Naive thymus-derived CD4-positive, alpha-beta T cell (primary cell): ENCODE results near the gene TFAP2E. TPM values are rescaled to one million over a fixed set of nuclear protein-coding genes. Genes with fewer than 3 reads are reported as not detected.

ENCODE experiments used
- ATAC-seq: fragments of 150-1000 bp; cut with Tn5 transposase; 2 replicates; pipeline ENCODE4 v1.10.0; 2021; ENCODE audit warnings: mild to moderate bottlenecking, moderate library complexity
- CTCF ChIA-PET: fragments of 350-600 bp; sonication (Branson Sonifier 250); formaldehyde crosslinking; loops from one replicate; lab custom pipeline; 2021; ENCODE audit warnings: antibody characterized with exemption; lab: Charles Lee
- POLR2A ChIA-PET: fragments of 350-600 bp; sonication (Branson Sonifier 250); formaldehyde crosslinking; loops from one replicate; lab custom pipeline; 2021; ENCODE audit warnings: antibody characterized with exemption, inconsistent platforms; lab: Charles Lee
- DNase-seq, 9 donors: peaks; one replicate each; pipeline versions ENCODE4 v3.0.0 to v3.0.0-alpha.2; 2020 to 2022; ENCODE audit warnings: mixed read lengths in 1 of 9
- H3K27ac ChIP-seq: one replicate; pipeline ENCODE4 v1.7.0; 2013; ENCODE audit warnings: mild to moderate bottlenecking, low read depth, low read length, moderate library complexity
- H3K27me3 ChIP-seq, 2 donors: one replicate each; pipeline ENCODE4 v1.7.0; 2013; ENCODE audit warnings: low read length in 2 of 2, mild to moderate bottlenecking in 2 of 2, moderate library complexity in 2 of 2; ENCODE audit not compliant: control insufficient read depth in 2 of 2, insufficient read depth in 2 of 2
- H3K36me3 ChIP-seq, 3 experiments: 1 replicate in 2 of 3; 2 replicates in 1 of 3; pipeline ENCODE4 v1.7.0; 2013; ENCODE audit warnings: low read length in 3 of 3, mild to moderate bottlenecking in 3 of 3, moderate library complexity in 1 of 3; ENCODE audit not compliant: insufficient read depth in 3 of 3, control insufficient read depth in 2 of 3
- H3K4me1 ChIP-seq, 2 donors: one replicate each; pipeline ENCODE4 v1.7.0; 2013; ENCODE audit warnings: low read length in 2 of 2, mild to moderate bottlenecking in 2 of 2, moderate library complexity in 1 of 2; ENCODE audit not compliant: control insufficient read depth in 2 of 2, insufficient read depth in 2 of 2
- H3K4me3 ChIP-seq: 2 replicates; pipeline ENCODE4 v1.7.0; 2013; ENCODE audit warnings: mild to moderate bottlenecking, low read length
- H3K9me3 ChIP-seq, 3 experiments: 1 replicate in 2 of 3; 2 replicates in 1 of 3; pipeline ENCODE4 v1.7.0; 2013; ENCODE audit warnings: low read length in 3 of 3; ENCODE audit not compliant: control insufficient read depth in 2 of 3
- H3K27ac Mint-ChIP-seq, 9 donors: one replicate each; pipeline ENCODE4 v1.8.0; 2020 to 2022; ENCODE audit warnings: mixed read lengths in 9 of 9, mild to moderate bottlenecking in 8 of 9, moderate library complexity in 5 of 9, inconsistent platforms in 2 of 9
- H3K27me3 Mint-ChIP-seq, 5 donors: one replicate each; pipeline ENCODE4 v1.8.0; 2021 to 2022; ENCODE audit warnings: mixed read lengths in 5 of 5, mild to moderate bottlenecking in 1 of 5
- H3K36me3 Mint-ChIP-seq, 5 donors: one replicate each; pipeline ENCODE4 v1.8.0; 2020 to 2022; ENCODE audit warnings: mixed read lengths in 5 of 5, mild to moderate bottlenecking in 3 of 5, inconsistent platforms in 1 of 5
- H3K4me1 Mint-ChIP-seq, 7 donors: one replicate each; pipeline ENCODE4 v1.8.0; 2020 to 2022; ENCODE audit warnings: mixed read lengths in 7 of 7, mild to moderate bottlenecking in 3 of 7, inconsistent platforms in 1 of 7
- H3K4me3 Mint-ChIP-seq, 10 donors: one replicate each; pipeline ENCODE4 v1.8.0; 2020 to 2022; ENCODE audit warnings: mild to moderate bottlenecking in 10 of 10, mixed read lengths in 10 of 10, moderate library complexity in 6 of 10, inconsistent platforms in 2 of 10
- H3K9me3 Mint-ChIP-seq, 11 donors: one replicate each; pipeline ENCODE4 v1.8.0; 2020 to 2022; ENCODE audit warnings: mixed read lengths in 11 of 11, mild to moderate bottlenecking in 4 of 11, inconsistent platforms in 1 of 11, moderate library complexity in 1 of 11
- intact Hi-C, 2 donors: fragments of 100-400 bp; cut with micrococcal nuclease; formaldehyde crosslinking; loops; one replicate each; pipeline ENCODE4 v1.15.1; 2023
- polyA plus RNA-seq, 2 donors: library from polyadenylated mRNA; unstranded; fragments of 300-500 nt; fragmentation: Illumina TruSeq; gene quantifications; one replicate each; pipeline ENCODE4 v1.2.3, GENCODE V29; 2021
- total RNA-seq, 6 experiments: library from RNA in 5 of 6; stranded (reverse) in 5 of 6; gene quantifications; 1 replicate in 5 of 6; 2 replicates in 1 of 6; pipeline ENCODE4 v1.2.3 and lab custom pipeline; 2021 to 2026

The TFAP2E gene
- total and polyA plus RNA-seq, 7 experiments from 2014 or later, result 0.13 to 4.2 (median 1.3) TPM

DNA sequence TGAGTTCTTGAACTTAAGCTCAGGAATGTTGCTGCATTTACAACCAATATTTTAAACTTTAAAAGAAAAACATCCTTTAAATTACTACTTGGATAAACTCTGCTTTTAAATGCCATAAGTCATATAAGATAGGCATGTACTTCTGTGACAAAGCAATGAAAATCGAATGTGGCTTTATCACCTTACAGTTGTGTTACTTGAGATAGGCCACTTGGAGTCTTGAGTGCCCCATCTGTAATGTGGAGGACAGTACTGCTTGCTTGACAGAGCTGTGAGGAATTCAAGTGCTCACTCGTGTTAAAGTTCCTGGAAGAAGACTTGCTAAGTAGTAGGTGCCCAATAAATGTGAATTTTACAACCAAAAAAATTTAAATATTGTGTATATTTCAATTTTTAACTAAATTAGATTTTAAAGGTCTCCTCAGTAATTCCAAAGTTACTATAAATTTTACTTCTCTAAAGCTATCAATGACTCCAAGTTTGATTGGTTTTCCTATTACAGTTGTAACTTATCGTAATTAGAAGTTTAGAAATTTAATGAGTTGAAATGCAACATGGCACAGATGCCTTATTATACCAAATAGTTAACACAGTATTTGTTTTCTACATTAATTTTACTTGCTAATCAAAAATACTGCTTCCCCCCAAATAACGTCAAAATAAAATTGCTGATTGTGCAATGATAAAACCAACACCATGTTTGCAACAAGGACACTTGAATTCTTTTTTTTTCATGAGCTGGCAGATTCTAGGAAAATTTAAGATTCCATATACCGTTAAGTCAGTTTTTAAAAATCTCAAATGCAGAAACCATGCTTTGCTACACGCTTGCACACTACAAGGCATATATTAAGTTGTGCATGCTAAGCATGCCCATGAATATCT is 46.4 kb downstream of the TFAP2E start:
- ChIA-PET CTCF (interaction anchor here (0.6 to 1.0 kb wide), 2 partner anchors 52 to 126 kb away, joined by 3 read pairs; no protein-coding TSS in a partner anchor), POLR2A (interaction anchor here (1.1 to 1.5 kb wide), 2 partner anchors 18 to 23 kb away, joined by 3 to 4 read pairs; no protein-coding TSS in a partner anchor)
- Mint-ChIP-seq H3K36me3 (peaks cover 0 to 29% (median 16%) of the 10 kb centered on the region in 5 donors), H3K27ac (no peak overlapping the region), H3K4me3 (no peak overlapping the region), H3K27me3 (no peaks in the 10 kb centered on the region), H3K4me1 (peaks cover 14 to 31% (median 21%) of the 10 kb centered on the region in 7 donors), H3K9me3 (no peaks in the 10 kb centered on the region)
- Histone ChIP-seq H3K9me3 (no peaks in the 10 kb centered on the region), H3K36me3 (peaks cover 0 to 23% (median 0%) of the 10 kb centered on the region in 3 experiments), H3K4me1 (no peaks in the 10 kb centered on the region), H3K27ac (no peak overlapping the region), H3K27me3 (no peaks in the 10 kb centered on the region), H3K4me3 (no peak overlapping the region)
- no peak for DNase-seq
- intact Hi-C loops, result no loop called here
- ATAC-seq, result no peak

DNA sequence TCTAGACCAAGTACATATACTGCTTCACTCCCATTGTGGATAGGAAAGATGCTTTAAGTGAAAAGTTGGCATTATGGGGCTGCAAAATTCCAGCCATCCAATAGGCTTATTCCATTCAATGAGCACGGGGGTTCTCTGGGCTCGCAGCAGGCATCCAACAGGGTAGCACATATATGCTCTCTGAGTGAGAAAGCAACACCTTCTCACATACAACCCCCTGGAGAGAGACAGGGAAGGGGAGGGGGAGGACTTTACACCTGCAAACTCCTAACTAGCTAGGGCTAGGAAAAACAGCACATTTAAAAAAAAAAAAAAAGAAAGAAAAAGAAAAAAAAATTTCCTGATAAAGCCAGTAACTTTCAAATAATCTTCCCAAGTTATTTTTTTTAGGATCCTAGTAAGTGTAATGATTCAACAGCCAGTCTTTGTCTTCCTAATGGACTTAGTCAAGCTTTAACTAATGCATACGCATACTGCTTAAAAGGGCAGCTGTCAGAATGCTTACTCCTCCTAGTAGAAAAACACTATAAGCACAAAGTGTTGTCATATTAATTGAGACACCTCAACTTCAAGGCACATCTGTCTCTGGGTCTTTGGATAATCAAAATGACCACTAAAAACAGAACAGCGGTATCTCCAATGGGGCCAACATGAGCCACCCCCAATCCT is 49.5 kb downstream of the TFAP2E start:
- no peak for DNase-seq
- H3K4me1 ChIP-seq, result no peaks in the 10 kb centered on the region
- no peaks in the 10 kb centered on the region for H3K9me3 Mint-ChIP-seq
- CTCF ChIA-PET, result interaction anchor here (0.7 kb wide), 1 partner anchor 170 kb away, joined by 3 read pairs; no protein-coding TSS in a partner anchor
- intact Hi-C loops, result no loop called here
- peaks cover 10 to 29% (median 21%) of the 10 kb centered on the region in 7 donors for H3K4me1 Mint-ChIP-seq
- no peaks in the 10 kb centered on the region for H3K9me3 ChIP-seq
- H3K4me3 Mint-ChIP-seq, result no peak overlapping the region
- no peaks in the 10 kb centered on the region for H3K27me3 Mint-ChIP-seq
- POLR2A ChIA-PET, result no interaction called here
- H3K4me3 ChIP-seq, result no peak overlapping the region
- H3K36me3 Mint-ChIP-seq, result peaks cover 0 to 26% (median 11%) of the 10 kb centered on the region in 5 donors
- H3K27ac ChIP-seq, result no peak overlapping the region
- no peak for ATAC-seq
- no peaks in the 10 kb centered on the region for H3K27me3 ChIP-seq
- no peak overlapping the region for H3K27ac Mint-ChIP-seq
- H3K36me3 ChIP-seq, result peaks cover 0 to 19% (median 0%) of the 10 kb centered on the region in 3 experiments

DNA sequence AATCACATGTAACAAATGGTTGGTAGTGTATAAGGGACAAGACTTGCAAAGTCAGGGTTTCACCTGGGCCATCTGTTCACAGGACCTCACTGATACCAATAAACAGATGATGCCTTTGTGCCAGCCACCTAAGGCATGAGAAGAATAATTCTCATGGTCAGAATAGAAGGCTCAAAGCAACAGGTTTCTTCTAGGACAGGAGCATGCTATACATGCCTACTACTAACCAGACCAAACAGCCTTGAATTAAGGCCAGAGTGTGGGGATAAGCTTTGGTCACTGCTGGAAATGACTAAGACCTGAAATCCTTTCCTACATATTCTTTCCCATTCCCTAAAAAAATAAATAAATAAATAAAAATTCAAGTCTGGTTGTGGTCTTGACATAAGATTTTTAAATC is 50.7 kb downstream of the TFAP2E start:
- H3K27me3 ChIP-seq, result no peaks in the 10 kb centered on the region
- H3K9me3 ChIP-seq, result no peaks in the 10 kb centered on the region
- H3K27me3 Mint-ChIP-seq, result no peaks in the 10 kb centered on the region
- no peak overlapping the region for H3K4me3 ChIP-seq
- H3K9me3 Mint-ChIP-seq, result no peaks in the 10 kb centered on the region
- H3K27ac Mint-ChIP-seq, result no peak overlapping the region
- H3K27ac ChIP-seq, result no peak overlapping the region
- H3K4me1 ChIP-seq, result no peaks in the 10 kb centered on the region
- no peak overlapping the region for H3K4me3 Mint-ChIP-seq
- peaks cover 0 to 25% (median 11%) of the 10 kb centered on the region in 5 donors for H3K36me3 Mint-ChIP-seq
- H3K36me3 ChIP-seq, result peaks cover 0 to 18% (median 0%) of the 10 kb centered on the region in 3 experiments
- ATAC-seq, result no peak
- peaks cover 8 to 29% (median 14%) of the 10 kb centered on the region in 7 donors for H3K4me1 Mint-ChIP-seq
- POLR2A ChIA-PET, result no interaction called here
- DNase-seq, result no peak
- CTCF ChIA-PET, result no interaction called here
- intact Hi-C loops, result no loop called here

DNA sequence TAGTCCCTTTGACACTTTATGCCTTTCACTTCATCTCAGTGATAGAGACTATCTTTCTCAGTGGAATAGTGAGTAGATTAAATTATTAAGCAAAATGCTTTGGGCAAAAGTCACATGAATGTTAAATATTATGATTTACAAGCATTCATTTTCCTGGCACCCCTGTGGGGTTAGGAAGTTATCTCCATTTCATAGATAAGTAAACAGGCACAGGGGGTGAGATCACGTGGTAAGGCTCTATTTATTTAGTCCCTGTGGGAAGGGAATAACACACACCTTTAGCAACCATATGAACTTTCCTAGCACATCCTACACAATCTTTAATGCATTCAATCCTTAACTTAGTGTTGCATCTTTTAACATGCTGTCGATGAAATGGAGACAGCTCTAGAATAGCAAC is 55.9 kb downstream of the TFAP2E start:
- CTCF ChIA-PET, result no interaction called here

DNA sequence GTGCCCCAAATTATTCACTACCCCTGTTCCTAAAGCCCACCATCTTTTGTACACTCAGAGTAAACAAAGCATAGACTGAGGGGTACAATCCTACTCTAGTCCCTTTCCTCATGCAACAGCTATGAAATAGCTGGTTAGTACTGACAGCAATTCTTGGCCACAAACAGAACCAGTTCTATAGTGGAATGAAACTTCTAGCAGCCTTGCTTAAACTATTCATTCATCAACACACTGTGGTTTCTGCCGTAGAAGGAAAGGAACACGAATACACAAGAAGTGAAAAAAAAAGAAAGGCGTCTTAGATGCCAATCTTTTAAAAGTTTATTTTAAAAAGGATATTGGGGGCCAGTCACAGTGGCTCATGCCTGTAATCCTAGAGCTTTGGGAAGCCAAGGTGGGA is 58.3 kb downstream of the TFAP2E start:
- H3K4me3 Mint-ChIP-seq, result no peak overlapping the region
- CTCF ChIA-PET, result no interaction called here
- Histone ChIP-seq H3K4me3 (no peak overlapping the region), H3K9me3 (no peaks in the 10 kb centered on the region), H3K27me3 (no peaks in the 10 kb centered on the region), H3K4me1 (no peaks in the 10 kb centered on the region), H3K36me3 (peaks cover 6 to 52% (median 21%) of the 10 kb centered on the region in 3 experiments), H3K27ac (no peak overlapping the region)
- H3K27me3 Mint-ChIP-seq, result no peaks in the 10 kb centered on the region
- peaks cover 8 to 46% (median 28%) of the 10 kb centered on the region in 5 donors for H3K36me3 Mint-ChIP-seq
- intact Hi-C loops, result no loop called here
- POLR2A ChIA-PET, result no interaction called here
- peaks cover 0 to 36% (median 9%) of the 10 kb centered on the region in 7 donors for H3K4me1 Mint-ChIP-seq
- no peak overlapping the region for H3K27ac Mint-ChIP-seq
- DNase-seq, result no peak
- ATAC-seq, result no peak
- H3K9me3 Mint-ChIP-seq, result no peaks in the 10 kb centered on the region

More for the DNA sequence above, 55.9 kb downstream of the TFAP2E start:
- H3K4me1 Mint-ChIP-seq, result peaks cover 0 to 33% (median 6%) of the 10 kb centered on the region in 7 donors
- no peak overlapping the region for H3K27ac ChIP-seq
- no peaks in the 10 kb centered on the region for H3K27me3 ChIP-seq
- H3K36me3 ChIP-seq, result peaks cover 6 to 40% (median 21%) of the 10 kb centered on the region in 3 experiments
- no peak overlapping the region for H3K4me3 Mint-ChIP-seq
- no peaks in the 10 kb centered on the region for H3K9me3 ChIP-seq
- H3K36me3 Mint-ChIP-seq, result peaks cover 8 to 40% (median 25%) of the 10 kb centered on the region in 5 donors
- POLR2A ChIA-PET, result no interaction called here
- H3K4me1 ChIP-seq, result no peaks in the 10 kb centered on the region
- no peaks in the 10 kb centered on the region for H3K9me3 Mint-ChIP-seq
- intact Hi-C loops, result no loop called here
- peak overlapping the region in 1 of 9 donors; percentile 12 for H3K27ac Mint-ChIP-seq
- no peaks in the 10 kb centered on the region for H3K27me3 Mint-ChIP-seq
- no peak for DNase-seq
- H3K4me3 ChIP-seq, result no peak overlapping the region
- ATAC-seq, result no peak

DNA sequence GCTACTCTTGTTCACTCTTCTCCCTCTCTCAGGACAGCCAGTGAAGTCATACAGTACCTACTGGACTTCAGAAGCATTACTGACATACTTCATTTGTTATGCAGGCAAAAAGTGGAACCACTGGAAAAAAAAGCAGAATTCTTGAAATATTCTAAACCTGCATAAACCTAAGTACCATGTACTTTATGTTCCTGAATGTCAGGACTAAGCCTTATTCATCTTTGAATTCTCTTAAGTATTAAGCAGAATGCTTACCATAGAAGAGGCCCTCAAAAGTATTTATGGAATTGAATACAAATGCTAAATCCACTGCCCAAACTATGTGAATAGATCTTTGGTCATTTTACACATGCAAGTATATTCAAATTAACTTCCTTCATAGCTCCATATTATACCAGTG is 60.4 kb downstream of the TFAP2E start:
- Histone ChIP-seq H3K9me3 (no peaks in the 10 kb centered on the region), H3K27ac (no peak overlapping the region), H3K27me3 (no peaks in the 10 kb centered on the region), H3K4me1 (peaks cover 10 to 11% of the 10 kb centered on the region in 2 donors), H3K36me3 (peaks cover 6 to 52% (median 21%) of the 10 kb centered on the region in 3 experiments), H3K4me3 (no peak overlapping the region)
- intact Hi-C loops, result no loop called here
- CTCF ChIA-PET, result no interaction called here
- no peak overlapping the region for H3K4me3 Mint-ChIP-seq
- no peaks in the 10 kb centered on the region for H3K27me3 Mint-ChIP-seq
- no peak for ATAC-seq
- no peak for DNase-seq
- POLR2A ChIA-PET, result no interaction called here
- peaks cover 11 to 40% (median 20%) of the 10 kb centered on the region in 7 donors for H3K4me1 Mint-ChIP-seq
- H3K9me3 Mint-ChIP-seq, result no peaks in the 10 kb centered on the region
- peaks cover 8 to 42% (median 25%) of the 10 kb centered on the region in 5 donors for H3K36me3 Mint-ChIP-seq
- H3K27ac Mint-ChIP-seq, result no peak overlapping the region
